K562 (cell line): Measurements from ENCODE around the gene GPR39. TPM values are rescaled to one million over a fixed set of nuclear protein-coding genes. Genes with fewer than 3 reads are reported as not detected.

ENCODE experiments used
- ATAC-seq: fragments of 200-7000 bp; cut with Tn5 transposase; 3 replicates; pipeline ENCODE4 v1.9.1; 2020; ENCODE audit warnings: moderate library complexity
- BruUV-seq: library from RNA; stranded (reverse); fragments of 400-500 nt; replicated peaks from 2 replicates; lab custom pipeline; 2021; lab: Mats Ljungman, UMichigan
- CTCF ChIA-PET: fragments of 300-600 bp; formaldehyde crosslinking; extraction: SDS; loops from one replicate; lab custom pipeline; 2021; ENCODE audit warnings: low intra/inter-chr PET ratio; lab: Yijun Ruan, JAX
- POLR2A ChIA-PET: fragments of 300-600, 350-650 bp; sonication (Branson Sonifier 250); formaldehyde crosslinking; extraction: SDS; loops from one replicate; lab custom pipeline; 2021; ENCODE audit warnings: antibody characterized with exemption, inconsistent platforms; lab: Yijun Ruan, JAX
- DNase-seq, 4 experiments: peaks; one replicate each; pipeline versions ENCODE4 v3.0.0 to v3.0.0-alpha.2; 2011 to 2018; ENCODE audit warnings: low spot score in 3 of 4, mixed read lengths in 3 of 4; ENCODE audit errors: extremely low read depth in 1 of 4
- FAIRE-seq: peaks from 2 replicates; lab custom pipeline; 2011; peaks lifted over from hg19 to GRCh38; lab: Jason Lieb, UNC
- H2AFZ ChIP-seq: 2 replicates; pipeline ENCODE4 v1.6.0; 2011; ENCODE audit warnings: low read depth, low read length, control low read depth, inconsistent platforms
- H3K27ac ChIP-seq: fragments of 200-600 bp; 3 replicates; pipeline ENCODE4 v1.8.0; 2011; ENCODE audit warnings: low read depth, mild to moderate bottlenecking, control low read depth, inconsistent platforms, low read length, moderate library complexity, mixed read lengths; ENCODE audit errors: extremely low read depth
- H3K27me3 ChIP-seq, 2 experiments: fragments of 300-600 bp in 1 of 2; 2 replicates in 1 of 2; 3 replicates in 1 of 2; pipeline versions ENCODE4 v1.6.0 to v1.8.0; 2011; ENCODE audit warnings: inconsistent platforms in 2 of 2, low read length in 2 of 2, mild to moderate bottlenecking in 1 of 2, mixed read lengths in 1 of 2, moderate library complexity in 1 of 2; ENCODE audit not compliant: control insufficient read depth in 2 of 2, insufficient read depth in 2 of 2
- H3K36me3 ChIP-seq: fragments of 300-600 bp; 3 replicates; pipeline ENCODE4 v1.8.0; 2011; ENCODE audit warnings: mild to moderate bottlenecking, low read length, inconsistent platforms; ENCODE audit not compliant: control insufficient read depth, insufficient read depth
- H3K4me1 ChIP-seq, 2 experiments: fragments of 200-600 bp in 1 of 2; replicated peaks in 1 of 2; 2 replicates in 1 of 2; 3 replicates in 1 of 2; pipeline versions ENCODE4 v1.5.1 to v1.8.0; 2011; ENCODE audit warnings: inconsistent platforms in 2 of 2, low read length in 2 of 2, mild to moderate bottlenecking in 1 of 2, mixed read lengths in 1 of 2, moderate library complexity in 1 of 2; ENCODE audit not compliant: control insufficient read depth in 2 of 2, insufficient read depth in 2 of 2
- H3K4me2 ChIP-seq: 2 replicates; pipeline ENCODE4 v1.6.1; 2011; ENCODE audit warnings: low read length, control low read depth, inconsistent platforms, mixed read lengths; ENCODE audit not compliant: insufficient read depth
- H3K4me3 ChIP-seq: fragments of 200-600 bp; sonication (generic), shearing (Covaris generic); 2 replicates; pipeline ENCODE4 v1.5.1; 2016; ENCODE audit warnings: control low read depth, inconsistent platforms
- H3K79me2 ChIP-seq: fragments of 200-600 bp; 3 replicates; pipeline ENCODE4 v1.8.0; 2011; ENCODE audit warnings: low read length, inconsistent platforms; ENCODE audit not compliant: control insufficient read depth, insufficient read depth
- H3K9ac ChIP-seq, 2 experiments: 2 replicates each; pipeline versions ENCODE4 v1.6.0 to v1.6.1; 2011; ENCODE audit warnings: low read depth in 2 of 2, low read length in 2 of 2, control low read depth in 1 of 2, inconsistent platforms in 1 of 2, mild to moderate bottlenecking in 1 of 2, mixed read lengths in 1 of 2; ENCODE audit not compliant: insufficient read depth in 1 of 2
- H3K9me1 ChIP-seq: one replicate; pipeline ENCODE4 v1.6.0; 2011; ENCODE audit warnings: inconsistent platforms, mild to moderate bottlenecking, low read length, moderate library complexity; ENCODE audit not compliant: control insufficient read depth, insufficient read depth
- H3K9me3 ChIP-seq: replicated peaks from 2 replicates; pipeline ENCODE4 v1.5.1; 2011; ENCODE audit warnings: low read depth, low read length, inconsistent platforms; ENCODE audit not compliant: control insufficient read depth, insufficient read depth
- H4K20me1 ChIP-seq: replicated peaks from 2 replicates; pipeline ENCODE4 v1.6.1; 2011; ENCODE audit warnings: low read length, inconsistent platforms, mixed read lengths; ENCODE audit not compliant: control insufficient read depth, insufficient read depth
- CBFA2T2 ChIP-seq: fragments of 450-650 bp; conservative IDR thresholded peaks from 2 replicates; pipeline ENCODE4 v1.6.1; 2017; ENCODE audit warnings: mild to moderate bottlenecking
- CBX2 ChIP-seq: fragments of 200-600 bp; sonication (generic); IDR thresholded peaks from one replicate; pipeline ENCODE4 v1.6.1; 2012; ENCODE audit warnings: mild to moderate bottlenecking, low read length, inconsistent platforms; ENCODE audit not compliant: insufficient read depth, poor library complexity, severe bottlenecking
- KDM4B ChIP-seq, 2 experiments: fragments of 450-650 bp in 1 of 2; sonication (generic) in 1 of 2; IDR thresholded peaks; 2 replicates each; pipeline ENCODE4 v1.6.1; 2016 to 2017; ENCODE audit warnings: borderline replicate concordance in 2 of 2, antibody characterized with exemption in 1 of 2, low read depth in 1 of 2, mild to moderate bottlenecking in 1 of 2
- SRSF9 ChIP-seq: fragments of 200-400 bp; formaldehyde crosslinking; IDR thresholded peaks from 2 replicates; pipeline ENCODE4 v1.6.1; 2017; ENCODE audit warnings: low read depth, low read length, borderline replicate concordance
- ZNF121 ChIP-seq: sonication (generic); formaldehyde crosslinking; conservative IDR thresholded peaks from 2 replicates; pipeline ENCODE4 v1.8.0; 2022; ENCODE audit warnings: missing genetic modification reagents
- WGBS: fragments of 100-300 bp; shearing (Covaris generic); methylation state at CpG from one replicate; pipeline ENCODE4 v1.1.6; 2016; ENCODE audit warnings: low coverage, mixed read lengths; ENCODE audit not compliant: insufficient coverage; ENCODE audit errors: missing lambda C conversion rate; 5-methylcytosine and 5-hydroxymethylcytosine counted together
- in situ Hi-C: fragments of 300-500 bp; cut with MboI; formaldehyde crosslinking; loops from 4 replicates; pipeline ENCODE4 v1.15.0; 2018; ENCODE audit warnings: inconsistent platforms, mixed read lengths
- intact Hi-C: fragments of 100-400 bp; cut with micrococcal nuclease; formaldehyde crosslinking; loops from 2 replicates; pipeline ENCODE4 v1.14.2; 2022
- polyA plus RNA-seq, 8 experiments: library from polyadenylated mRNA; depleted of rRNA in 4 of 8; stranded (reverse) in 5 of 8; unstranded in 3 of 8; fragments of >200 nt; fragmentation: Nextera tagmentation in 2 of 8; fragmentation: Illumina TruSeq in 1 of 8; extraction: Ambion mirVana in 2 of 8; extraction: Trizol in 1 of 8; gene quantifications; 2 replicates each; pipeline versions ENCODE4 v1.2.1 to v1.2.3, GENCODE V29; 2011 to 2014; ENCODE audit warnings: inconsistent platforms in 1 of 8, missing spikeins in 1 of 8
- total RNA-seq, 7 experiments: library from RNA; depleted of rRNA in 6 of 7; stranded (reverse); fragments of >200 nt in 6 of 7; fragmentation: Illumina TruSeq in 2 of 7; extraction: Trizol in 2 of 7; gene quantifications; 2 replicates each; pipeline versions ENCODE4 v1.2.1 to v1.2.3, GENCODE V29; 2011 to 2021; ENCODE audit warnings: low replicate concordance in 1 of 7
- TF ChIP-seq, protein P1 (sequence below), 2 experiments: fragments of 450-650 bp; formaldehyde crosslinking in 1 of 2; IDR thresholded peaks; 2 replicates each; pipeline versions ENCODE4 v1.4.0 to v1.6.1; 2014 to 2020; ENCODE audit warnings: mild to moderate bottlenecking in 2 of 2, borderline replicate concordance in 1 of 2, low read depth in 1 of 2
- TF ChIP-seq, protein P2 (sequence below): fragments of 450-650 bp; IDR thresholded peaks from 2 replicates; pipeline ENCODE4 v1.6.1; 2016; ENCODE audit warnings: low read depth, mild to moderate bottlenecking, moderate library complexity

The GPR39 gene
- total and polyA plus RNA-seq, 9 of the 15 experiments (the other 6 are each of a cell fraction or from before 2014, with no cell fraction given) = 0.04 TPM; not detected in 8

DNA sequence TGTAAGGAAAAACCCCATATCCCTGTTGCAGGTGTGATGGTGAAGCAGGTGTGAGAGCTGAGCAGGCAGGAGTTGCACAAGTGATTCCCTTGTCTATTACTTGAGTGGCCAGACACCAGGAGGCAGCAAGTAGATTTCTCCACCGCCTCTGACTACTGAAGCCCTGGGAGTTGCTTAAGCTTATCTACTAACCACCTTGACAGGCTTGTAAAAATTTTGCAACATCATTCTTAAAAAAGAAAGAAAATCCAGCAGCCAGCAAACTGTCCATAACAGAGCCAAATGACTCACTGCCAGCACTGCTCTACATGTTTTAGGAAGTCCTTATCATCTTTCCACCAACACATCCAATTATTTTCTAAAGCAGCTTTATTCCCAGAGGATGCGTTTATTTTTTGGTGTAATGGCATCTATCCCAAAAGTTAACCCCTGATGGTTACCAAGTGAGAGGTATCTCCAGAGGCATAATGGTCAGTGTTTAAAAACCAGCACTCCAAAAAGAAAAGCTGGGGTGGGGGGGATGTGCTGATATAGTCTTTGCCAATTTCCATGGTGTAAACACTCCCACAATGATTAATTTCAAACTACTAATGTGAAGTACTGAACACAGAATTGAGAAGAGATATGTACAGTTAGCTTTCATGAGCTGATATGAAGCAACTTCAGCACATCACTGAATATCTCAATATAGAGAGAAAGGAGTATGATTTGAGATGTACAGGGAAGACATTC is 16.3 kb upstream of the GPR39 start (continued):
- TF ChIP-seq SRSF9 (no peak), CBFA2T2 (peak; percentile 65), KDM4B (IDR thresholded peaks at IDR 0.05; ENCODE audit: borderline replicate concordance in 2 of 2, low read depth in 1 of 2) (no peak)

DNA sequence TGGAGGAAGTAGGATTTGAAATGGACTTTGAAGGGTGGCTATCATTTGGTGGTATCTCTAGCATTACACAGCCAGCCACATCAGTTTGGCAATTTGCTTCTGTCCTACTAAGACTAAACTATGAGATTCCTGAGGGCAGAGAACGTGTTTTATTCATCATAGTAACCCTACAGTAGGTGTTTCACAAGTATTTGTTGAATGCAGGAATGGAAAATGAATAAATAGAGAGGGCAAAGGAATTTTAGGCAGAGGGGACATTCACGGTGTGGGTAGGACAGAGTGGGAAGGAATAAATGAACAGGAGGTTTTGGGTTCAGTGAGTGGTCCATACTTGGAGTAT is 15.7 kb upstream of the GPR39 start:
- intact Hi-C loops (no loop called here), in situ Hi-C loops (no loop called here)
- Histone ChIP-seq H3K4me3 (no peak overlapping the region), H3K9me1 (no peaks in the 10 kb centered on the region), H3K27me3 (no peaks in the 10 kb centered on the region), H3K79me2 (no peaks in the 10 kb centered on the region), H4K20me1 (no peaks in the 10 kb centered on the region), H2AFZ (no peak overlapping the region), H3K36me3 (no peaks in the 10 kb centered on the region), H3K27ac (no peak overlapping the region), H3K9ac (no peak overlapping the region), H3K4me1 (peaks cover 0 to 4% of the 10 kb centered on the region in 2 experiments; a peak in 1 of 5 replicates)
- 0% methylated on average over 2 of the region's 2 CpGs for WGBS
- ATAC-seq (no peak), FAIRE-seq (no peak), DNase-seq (no peak)
- POLR2A ChIA-PET = no interaction called here
- CTCF ChIA-PET = no interaction called here
- TF ChIP-seq, protein P1, sequence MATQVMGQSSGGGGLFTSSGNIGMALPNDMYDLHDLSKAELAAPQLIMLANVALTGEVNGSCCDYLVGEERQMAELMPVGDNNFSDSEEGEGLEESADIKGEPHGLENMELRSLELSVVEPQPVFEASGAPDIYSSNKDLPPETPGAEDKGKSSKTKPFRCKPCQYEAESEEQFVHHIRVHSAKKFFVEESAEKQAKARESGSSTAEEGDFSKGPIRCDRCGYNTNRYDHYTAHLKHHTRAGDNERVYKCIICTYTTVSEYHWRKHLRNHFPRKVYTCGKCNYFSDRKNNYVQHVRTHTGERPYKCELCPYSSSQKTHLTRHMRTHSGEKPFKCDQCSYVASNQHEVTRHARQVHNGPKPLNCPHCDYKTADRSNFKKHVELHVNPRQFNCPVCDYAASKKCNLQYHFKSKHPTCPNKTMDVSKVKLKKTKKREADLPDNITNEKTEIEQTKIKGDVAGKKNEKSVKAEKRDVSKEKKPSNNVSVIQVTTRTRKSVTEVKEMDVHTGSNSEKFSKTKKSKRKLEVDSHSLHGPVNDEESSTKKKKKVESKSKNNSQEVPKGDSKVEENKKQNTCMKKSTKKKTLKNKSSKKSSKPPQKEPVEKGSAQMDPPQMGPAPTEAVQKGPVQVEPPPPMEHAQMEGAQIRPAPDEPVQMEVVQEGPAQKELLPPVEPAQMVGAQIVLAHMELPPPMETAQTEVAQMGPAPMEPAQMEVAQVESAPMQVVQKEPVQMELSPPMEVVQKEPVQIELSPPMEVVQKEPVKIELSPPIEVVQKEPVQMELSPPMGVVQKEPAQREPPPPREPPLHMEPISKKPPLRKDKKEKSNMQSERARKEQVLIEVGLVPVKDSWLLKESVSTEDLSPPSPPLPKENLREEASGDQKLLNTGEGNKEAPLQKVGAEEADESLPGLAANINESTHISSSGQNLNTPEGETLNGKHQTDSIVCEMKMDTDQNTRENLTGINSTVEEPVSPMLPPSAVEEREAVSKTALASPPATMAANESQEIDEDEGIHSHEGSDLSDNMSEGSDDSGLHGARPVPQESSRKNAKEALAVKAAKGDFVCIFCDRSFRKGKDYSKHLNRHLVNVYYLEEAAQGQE (IDR thresholded peaks at IDR 0.05; ENCODE audit: borderline replicate concordance) = no peak
- TF ChIP-seq, protein P1 (CRISPR knock-in tag; IDR thresholded peaks at IDR 0.05; ENCODE audit: low read depth) = no peak
- no peak for TF ChIP-seq CBX2
- TF ChIP-seq, protein P2, sequence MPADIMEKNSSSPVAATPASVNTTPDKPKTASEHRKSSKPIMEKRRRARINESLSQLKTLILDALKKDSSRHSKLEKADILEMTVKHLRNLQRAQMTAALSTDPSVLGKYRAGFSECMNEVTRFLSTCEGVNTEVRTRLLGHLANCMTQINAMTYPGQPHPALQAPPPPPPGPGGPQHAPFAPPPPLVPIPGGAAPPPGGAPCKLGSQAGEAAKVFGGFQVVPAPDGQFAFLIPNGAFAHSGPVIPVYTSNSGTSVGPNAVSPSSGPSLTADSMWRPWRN = no peak
- no peak for TF ChIP-seq ZNF121 (CRISPR knock-in tag)
- TF ChIP-seq, all 486 proteins: peak for 0
- no TSS peak for BruUV-seq
- H3K9me3 ChIP-seq = no peaks in the 10 kb centered on the region
- H3K4me2 ChIP-seq = no peak overlapping the region
